ENCODE measurements around the gene REEP5. TPM values are rescaled to one million over a fixed set of nuclear protein-coding genes. Genes with fewer than 3 reads are reported as not detected.

The REEP5 gene
- total and polyA plus RNA-seq, 2 of the 4 experiments (the other 2 are of a cell fraction) = 49.3 to 82.0 TPM

DNA sequence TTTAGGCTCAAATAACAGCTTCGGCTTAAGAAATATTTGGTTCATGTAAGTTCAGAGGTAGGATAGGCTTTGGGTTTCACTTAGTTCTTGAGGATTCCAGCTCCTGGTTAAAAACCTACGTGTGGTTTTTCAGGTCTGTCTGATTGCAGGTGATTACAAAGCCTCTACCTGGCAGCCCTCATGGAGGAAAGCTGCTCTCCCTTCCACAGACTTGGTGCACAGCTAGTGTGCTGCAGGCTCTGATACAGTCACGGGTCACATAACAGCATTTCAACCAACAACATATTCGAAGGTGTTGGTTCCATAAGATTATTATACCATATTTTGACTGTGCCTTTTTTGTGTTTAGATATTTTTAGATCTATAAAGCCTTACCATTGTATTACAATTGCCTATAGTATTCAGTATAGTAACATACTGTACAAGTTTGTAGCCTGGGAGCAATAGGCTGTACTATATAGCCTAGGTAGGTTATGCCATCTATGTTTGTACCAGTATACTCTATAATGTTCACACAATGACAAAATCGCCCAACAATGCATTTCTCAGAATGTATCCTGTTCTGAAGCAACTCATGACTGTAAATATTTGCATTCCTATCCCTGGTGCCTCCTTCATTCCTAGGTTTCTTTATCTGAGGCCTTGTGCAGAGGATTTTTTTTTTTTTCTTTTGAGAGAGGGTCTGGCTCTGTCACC, 46.5 kb upstream of the REEP5 start:
- WGBS, 2 experiments (ENCODE audit: extremely low coverage in 2 of 2, insufficient read length in 1 of 2) = 90% methylated on average over 2 of the region's 5 CpGs; no CpG with 5 or more reads in 1 of the 2 experiments
- H2BK20ac ChIP-seq (ENCODE audit: low read depth, low read length) = peak overlapping the region; percentile 97
- H3K27me3 ChIP-seq (ENCODE audit: control insufficient read depth, insufficient read depth, low read length) = no peaks in the 10 kb centered on the region
- peaks cover 14% of the 10 kb centered on the region for H3K4me1 ChIP-seq (ENCODE audit: control insufficient read depth, insufficient read depth, low read length)
- no peaks in the 10 kb centered on the region for H3K9me3 ChIP-seq (ENCODE audit: control insufficient read depth, insufficient read depth, low read length)
- ChIA-PET POLR2A (ENCODE audit: unreplicated experiment) (interaction anchor here (0.8 to 1.3 kb wide), 2 partner anchors 8 to 10 kb away, joined by 3 to 5 read pairs; partner anchors contain the start of gene DCP2), CTCF (interaction anchor here (1.2 kb wide), 1 partner anchor 9 kb away, joined by 3 read pairs; no protein-coding TSS in a partner anchor)
- no peak overlapping the region for H2AK9ac ChIP-seq (replicated peaks; ENCODE audit: low read depth, low read length, poor library complexity)
- peak; percentile 71 for ATAC-seq (ENCODE audit: low read depth)
- peak overlapping the region; percentile 89 for H4K5ac ChIP-seq (ENCODE audit: low read depth, low read length)
- H2BK15ac ChIP-seq (ENCODE audit: low read depth, low read length) = peak overlapping the region; percentile 97; the same call in 2 of the 3 replicates
- H2BK120ac ChIP-seq (ENCODE audit: low read depth, low read length) = peak overlapping the region; percentile 98
- peak overlapping the region; percentile 60; the same call in 1 of the 2 replicates for H3K56ac ChIP-seq (ENCODE audit: extremely low read depth, insufficient read depth, low read length)
- peaks cover 11% of the 10 kb centered on the region for H3K9me1 ChIP-seq (ENCODE audit: insufficient read depth, low read length)
- dilution Hi-C loops (cut with HindIII; ENCODE audit: low sequenced_read_pairs, unreplicated experiment) = no loop called here
- peak overlapping the region; percentile 13; the same call in 1 of the 2 replicates for H3K9ac ChIP-seq (ENCODE audit: low read depth, low read length)
- peak overlapping the region; percentile 98 for H3K18ac ChIP-seq (ENCODE audit: low read depth, low read length)
- H3K36me3 ChIP-seq (ENCODE audit: control insufficient read depth, insufficient read depth, low read length) = no peaks in the 10 kb centered on the region
- in situ Hi-C loops (cut with MboI; ENCODE audit: low sequenced_read_pairs) = loop anchor here (25.0 kb wide), 1 partner anchor 406 kb away; no protein-coding TSS in a partner anchor
- H2AK5ac ChIP-seq (ENCODE audit: low read depth, low read length) = peak overlapping the region; percentile 92; the same call in 1 of the 2 replicates
- peak overlapping the region; percentile 87 for H4K91ac ChIP-seq (ENCODE audit: insufficient read depth, low read depth, low read length)
- H3K27ac ChIP-seq (ENCODE audit: insufficient read depth, low read length) = peak overlapping the region; percentile 80
- peak overlapping the region; percentile 78; the same call in 1 of the 2 replicates for H3K14ac ChIP-seq (replicated peaks; ENCODE audit: low read depth, low read length)
- no peak overlapping the region for H2AFZ ChIP-seq (replicated peaks; ENCODE audit: low read length, poor library complexity)
- H3K4me3 ChIP-seq (ENCODE audit: insufficient read depth, low read depth, low read length) = no peak overlapping the region
- BruUV-seq (replicated peaks) = no TSS peak
- H4K20me1 ChIP-seq (ENCODE audit: insufficient read depth, low read length) = peaks cover 4% of the 10 kb centered on the region; the same call in 1 of the 2 replicates
- peaks cover 0 to 5% of the 10 kb centered on the region in 2 experiments; a peak in 1 of 4 replicates for H3K79me1 ChIP-seq (ENCODE audit: low read depth in 1 of 2, low read length in 2 of 2)
- H3K4ac ChIP-seq (ENCODE audit: low read depth, low read length) = peak overlapping the region; percentile 95
- peak overlapping the region; percentile 87 for H2BK5ac ChIP-seq (ENCODE audit: low read depth, low read length, poor library complexity, severe bottlenecking)
- peak overlapping the region in 1 of 2 experiments; percentile 72; a peak in 1 of 4 replicates for H4K8ac ChIP-seq (ENCODE audit: low read depth in 2 of 2, low read length in 2 of 2)
- H3K23ac ChIP-seq (ENCODE audit: low read depth, low read length) = peak overlapping the region; percentile 67
- peak overlapping the region; percentile 48 for H3K4me2 ChIP-seq (ENCODE audit: low read depth, low read length)
- peak; percentile 68 for DNase-seq
- TF ChIP-seq BHLHE40 (IDR thresholded peaks at IDR 0.05; ENCODE audit: low read depth, low read length) (no peak), SMC3 (IDR thresholded peaks at IDR 0.05; ENCODE audit: low read depth, low read length) (no peak), MXI1 (IDR thresholded peaks at IDR 0.05; ENCODE audit: borderline replicate concordance, low read depth, low read length) (no peak), POLR2A (IDR thresholded peaks at IDR 0.05; ENCODE audit: low read depth, low read length) (no peak), USF2 (IDR thresholded peaks at IDR 0.05; ENCODE audit: low read depth, low read length) (no peak), CEBPB (IDR thresholded peaks at IDR 0.05; ENCODE audit: low read depth, low read length) (peak; percentile 79), FOS (IDR thresholded peaks at IDR 0.05; ENCODE audit: low read depth, low read length) (no peak)
- TF ChIP-seq, protein P1, sequence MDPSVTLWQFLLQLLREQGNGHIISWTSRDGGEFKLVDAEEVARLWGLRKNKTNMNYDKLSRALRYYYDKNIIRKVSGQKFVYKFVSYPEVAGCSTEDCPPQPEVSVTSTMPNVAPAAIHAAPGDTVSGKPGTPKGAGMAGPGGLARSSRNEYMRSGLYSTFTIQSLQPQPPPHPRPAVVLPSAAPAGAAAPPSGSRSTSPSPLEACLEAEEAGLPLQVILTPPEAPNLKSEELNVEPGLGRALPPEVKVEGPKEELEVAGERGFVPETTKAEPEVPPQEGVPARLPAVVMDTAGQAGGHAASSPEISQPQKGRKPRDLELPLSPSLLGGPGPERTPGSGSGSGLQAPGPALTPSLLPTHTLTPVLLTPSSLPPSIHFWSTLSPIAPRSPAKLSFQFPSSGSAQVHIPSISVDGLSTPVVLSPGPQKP (IDR thresholded peaks at IDR 0.05; ENCODE audit: borderline replicate concordance, low read depth, low read length) = no peak
- intact Hi-C loops (cut with micrococcal nuclease) = loop anchor here (10.0 kb wide), 1 partner anchor 184 kb away; no protein-coding TSS in a partner anchor
